ENCODE measurements around the gene MAGI3.

- TF ChIP-seq CTCF (IDR thresholded peaks at IDR 0.05): no peak
- no peak for TF ChIP-seq EZH2 (IDR thresholded peaks at IDR 0.05; ENCODE audit: borderline replicate concordance, insufficient read depth, low read depth, low read length, poor library complexity, severe bottlenecking)
Measured at GRCh38 chr1:113396585-113396984, 6.3 kb downstream of the MAGI3 start.

Data from B cell (primary cell).